Hepatocyte (in vitro differentiated cells): ENCODE data around the gene ABI3.

ENCODE experiments used
- CTCF ChIP-seq: fragments of 200-600 bp; sonication (generic); IDR thresholded peaks from 2 replicates; pipeline ENCODE4 v1.5.1; 2016; ENCODE audit warnings: antibody characterized with exemption, mild to moderate bottlenecking; ENCODE audit not compliant: poor library complexity
- EZH2 ChIP-seq: fragments of 200-600 bp; sonication (generic); IDR thresholded peaks from 2 replicates; pipeline ENCODE4 v1.6.1; 2016; ENCODE audit warnings: antibody characterized with exemption, mild to moderate bottlenecking, borderline replicate concordance
- EZH2phosphoT487 ChIP-seq: fragments of 200-600 bp; sonication (generic); IDR thresholded peaks from one replicate; pipeline ENCODE4 v1.6.1; 2018; ENCODE audit warnings: antibody characterized with exemption, mild to moderate bottlenecking, low read depth, moderate library complexity; ENCODE audit not compliant: unreplicated experiment, severe bottlenecking

GRCh38 chr17:49244839-49245238, 34.3 kb downstream of the ABI3 start:
- no peak for TF ChIP-seq EZH2
- no peak for TF ChIP-seq CTCF
- no peak for TF ChIP-seq EZH2phosphoT487
